Tibial nerve (tissue), 4 donors: ENCODE data around the gene LHPP. TPM values are rescaled to one million over a fixed set of nuclear protein-coding genes. Genes with fewer than 3 reads are reported as not detected.

ENCODE experiments used
- DNase-seq, 2 donors: peaks; one replicate each; pipeline ENCODE4 v3.0.0-alpha.2; 2019; ENCODE audit warnings: low spot score in 2 of 2
- H3K27ac ChIP-seq, 4 donors: fragments of 200-600 bp; sonication (generic) in 3 of 4; one replicate each; pipeline ENCODE4 v1.5.1; 2017 to 2019; ENCODE audit warnings: mild to moderate bottlenecking in 1 of 4
- H3K27me3 ChIP-seq, 2 donors: fragments of 200-600 bp; sonication (generic) in 1 of 2; one replicate each; pipeline versions ENCODE4 v1.5.1 to v1.6.0; 2017 to 2019
- H3K36me3 ChIP-seq, 3 donors: fragments of 200-600 bp; sonication (generic); one replicate each; pipeline ENCODE4 v1.5.1; 2018 to 2019
- H3K4me1 ChIP-seq, 4 donors: fragments of 200-600 bp; sonication (generic) in 3 of 4; one replicate each; pipeline ENCODE4 v1.5.1; 2017 to 2019
- H3K4me3 ChIP-seq, 4 donors: fragments of 200-600 bp; sonication (generic) in 3 of 4; one replicate each; pipeline ENCODE4 v1.5.1; 2017 to 2019; ENCODE audit warnings: mild to moderate bottlenecking in 1 of 4, moderate library complexity in 1 of 4
- H3K9me3 ChIP-seq, 4 donors: fragments of 200-600 bp; sonication (generic) in 3 of 4; one replicate each; pipeline ENCODE4 v1.5.1; 2017 to 2019
- CTCF ChIP-seq, 5 experiments: fragments of 200-600 bp in 3 of 5; fragments of 450-650 bp in 2 of 5; sonication (generic) in 3 of 5; IDR thresholded peaks; one replicate each; pipeline ENCODE4 v1.5.1; 2016 to 2019; ENCODE audit warnings: antibody characterized with exemption in 5 of 5, mild to moderate bottlenecking in 3 of 5, moderate library complexity in 2 of 5
- EP300 ChIP-seq, 2 donors: sonication (generic); formaldehyde crosslinking; IDR thresholded peaks; one replicate each; pipeline ENCODE4 v1.6.1; 2017; ENCODE audit warnings: antibody characterized with exemption in 2 of 2, mild to moderate bottlenecking in 1 of 2
- POLR2A ChIP-seq, 2 donors: fragments of 450-650 bp; IDR thresholded peaks; one replicate each; pipeline ENCODE4 v1.6.1; 2017; ENCODE audit warnings: antibody characterized with exemption in 2 of 2, mild to moderate bottlenecking in 2 of 2, moderate library complexity in 2 of 2
- WGBS, 2 donors: methylation state at CpG; one replicate each; pipeline ENCODE4 v1.1.5; 2018; 5-methylcytosine and 5-hydroxymethylcytosine counted together
- total RNA-seq, 4 donors: library from RNA; depleted of rRNA; stranded (reverse); fragments of >200 nt; gene quantifications; one replicate each; pipeline ENCODE4 v1.1.0, GENCODE V29; 2016

The LHPP gene
- total RNA-seq, 4 donors from 2014 or later: 25.5 to 211 (median 123) TPM

- no peak for DNase-seq
- no peak overlapping the region for H3K27ac ChIP-seq
These were observed 1.5 kb upstream of the LHPP start for GRCh38 chr10:124460144-124460543.

GRCh38 chr10:124462348-124462695 is 699 bp downstream of the LHPP start:
- Histone ChIP-seq H3K9me3 (no peaks in the 10 kb centered on the region), H3K27ac (peak overlapping the region in 2 of 4 donors; percentile 81 to 88)

More at GRCh38 chr10:124460144-124460543, 1.5 kb upstream of the LHPP start:
- Histone ChIP-seq H3K27me3 (peaks cover 0 to 8% of the 10 kb centered on the region in 2 donors), H3K4me1 (peaks cover 0 to 10% (median 0%) of the 10 kb centered on the region in 4 donors), H3K4me3 (no peak overlapping the region), H3K9me3 (no peaks in the 10 kb centered on the region), H3K36me3 (no peaks in the 10 kb centered on the region)
- no peak for TF ChIP-seq CTCF (IDR thresholded peaks at IDR 0.05)
- WGBS, 2 donors: 70 to 74% methylated on average over 4 of the region's 5 CpGs

GRCh38 chr10:124464028-124464965 is 2.7 kb downstream of the LHPP start:
- H3K4me1 ChIP-seq: peaks cover 0 to 10% (median 0%) of the 10 kb centered on the region in 4 donors
- WGBS, 2 donors: 69 to 78% methylated on average over 8 to 9 of the region's 9 CpGs
- DNase-seq: no peak
- no peaks in the 10 kb centered on the region for H3K36me3 ChIP-seq
- H3K4me3 ChIP-seq: no peak overlapping the region
- TF ChIP-seq CTCF (IDR thresholded peaks at IDR 0.05) (no peak), POLR2A (IDR thresholded peaks at IDR 0.05) (no peak), EP300 (IDR thresholded peaks at IDR 0.05) (no peak)
- H3K27ac ChIP-seq: no peak overlapping the region
- no peaks in the 10 kb centered on the region for H3K27me3 ChIP-seq
- H3K9me3 ChIP-seq: no peaks in the 10 kb centered on the region

More at GRCh38 chr10:124462348-124462695, 699 bp downstream of the LHPP start:
- no peaks in the 10 kb centered on the region for H3K36me3 ChIP-seq
- no peaks in the 10 kb centered on the region for H3K27me3 ChIP-seq
- TF ChIP-seq CTCF (IDR thresholded peaks at IDR 0.05) (no peak), EP300 (IDR thresholded peaks at IDR 0.05) (no peak), POLR2A (IDR thresholded peaks at IDR 0.05) (no peak)
- DNase-seq: no peak
- peaks cover 0 to 10% (median 0%) of the 10 kb centered on the region in 4 donors for H3K4me1 ChIP-seq
- peak overlapping the region; percentile 51 to 70 (median 58) for H3K4me3 ChIP-seq
- 80 to 81% methylated on average over 8 of the region's 8 CpGs for WGBS, 2 donors

GRCh38 chr10:124465003-124465776 is 3.6 kb downstream of the LHPP start:
- H3K4me3 ChIP-seq: no peak overlapping the region
- WGBS, 2 donors: 76 to 77% methylated on average over 17 of the region's 17 CpGs
- no peak overlapping the region for H3K27ac ChIP-seq
- H3K36me3 ChIP-seq: no peaks in the 10 kb centered on the region
- H3K4me1 ChIP-seq: peaks cover 0 to 10% (median 0%) of the 10 kb centered on the region in 4 donors
- H3K9me3 ChIP-seq: no peaks in the 10 kb centered on the region
- H3K27me3 ChIP-seq: no peaks in the 10 kb centered on the region
- TF ChIP-seq POLR2A (IDR thresholded peaks at IDR 0.05): no peak
- no peak for TF ChIP-seq EP300 (IDR thresholded peaks at IDR 0.05)
- TF ChIP-seq CTCF (IDR thresholded peaks at IDR 0.05): no peak
- no peak for DNase-seq
